Ureter (tissue), 1 donor: ENCODE results near the gene GNA14. TPM values are rescaled to one million over a fixed set of nuclear protein-coding genes. Genes with fewer than 3 reads are reported as not detected.
"Not testable (repeated sequence)": the region's sequence is repeated elsewhere in the genome, so short reads cannot be mapped to it uniquely, and the experiment has no call there.

Experiments
- DNase-seq: peaks from one replicate; pipeline ENCODE4 v3.0.0-alpha.2; 2020; ENCODE audit warnings: low spot score
- total RNA-seq: library from RNA; stranded (reverse); gene quantifications from one replicate; pipeline ENCODE4 v1.2.4, GENCODE V29; 2023
- donor health status: DM: yes; HTN: yes; CAD: no.

The GNA14 gene
- total RNA-seq, 1 donor from 2014 or later, result 12.4 TPM

GRCh38 chr9:77588271-77588937 is 59.7 kb downstream of the GNA14 start:
- no peak for DNase-seq

GRCh38 chr9:77587851-77588250 is 60.3 kb downstream of the GNA14 start:
- no peak for DNase-seq

DNA sequence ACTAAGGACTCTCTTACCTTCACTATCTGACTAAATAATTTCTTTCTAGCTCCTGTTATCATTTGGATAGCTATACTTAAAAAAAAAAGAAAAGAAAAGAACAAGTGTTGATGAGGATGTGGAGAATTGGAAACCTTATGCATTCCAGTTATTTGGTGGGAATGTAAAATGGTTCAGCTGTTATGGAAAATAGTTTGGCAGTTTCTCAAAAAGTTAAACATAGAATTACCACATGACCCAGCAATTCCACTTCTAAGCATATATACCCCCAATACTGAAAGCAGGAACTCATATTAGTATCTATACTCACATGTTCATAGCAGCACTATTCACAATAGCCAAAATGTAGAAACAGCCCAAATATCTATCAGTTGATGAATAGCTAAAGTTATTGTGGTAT is 61.1 kb downstream of the GNA14 start:
- DNase-seq, result no peak

- no peak for DNase-seq
Measured at GRCh38 chr9:77586591-77586990, 61.5 kb downstream of the GNA14 start.

DNA sequence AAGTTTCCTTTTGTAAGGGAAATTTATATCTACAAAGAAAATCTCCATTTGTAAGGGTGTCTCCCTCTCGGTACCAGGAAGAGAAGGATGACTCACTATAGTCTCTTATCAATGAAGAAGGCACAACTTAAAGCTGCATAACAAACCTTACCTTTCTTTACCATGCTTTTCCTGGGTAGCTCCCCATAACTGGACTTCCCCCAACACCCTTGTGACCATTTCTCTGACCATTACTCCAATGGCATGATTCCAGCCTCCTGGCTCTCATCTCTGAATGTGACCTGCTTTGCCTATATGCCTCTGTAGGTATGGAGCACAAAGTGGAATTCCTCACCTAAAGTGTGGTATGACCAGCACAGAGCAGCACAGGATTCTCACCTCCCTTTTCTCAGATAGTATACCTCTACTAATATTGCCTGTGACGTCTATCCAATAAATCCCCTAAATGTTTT is 62.8 kb downstream of the GNA14 start:
- DNase-seq, result no peak

DNA sequence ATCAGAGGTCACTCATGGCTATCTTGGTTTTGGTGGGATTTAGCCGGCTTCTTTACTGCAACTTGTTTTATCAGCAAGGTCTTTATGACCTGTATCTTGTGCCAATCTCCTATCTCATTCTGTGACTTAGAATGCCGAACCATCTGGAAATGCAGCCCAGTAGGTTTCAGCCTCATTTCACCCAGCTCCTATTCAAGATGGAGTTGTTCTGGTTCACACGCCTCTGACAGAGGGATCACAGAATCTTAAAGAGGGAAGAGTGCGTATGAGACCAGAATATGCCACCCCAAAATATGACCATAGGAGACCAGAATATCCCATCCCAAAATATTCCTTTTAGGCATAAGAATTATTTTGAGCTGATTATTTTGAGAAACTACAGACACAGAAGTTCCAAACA is 63.2 kb downstream of the GNA14 start:
- not testable (repeated sequence) for DNase-seq

DNA sequence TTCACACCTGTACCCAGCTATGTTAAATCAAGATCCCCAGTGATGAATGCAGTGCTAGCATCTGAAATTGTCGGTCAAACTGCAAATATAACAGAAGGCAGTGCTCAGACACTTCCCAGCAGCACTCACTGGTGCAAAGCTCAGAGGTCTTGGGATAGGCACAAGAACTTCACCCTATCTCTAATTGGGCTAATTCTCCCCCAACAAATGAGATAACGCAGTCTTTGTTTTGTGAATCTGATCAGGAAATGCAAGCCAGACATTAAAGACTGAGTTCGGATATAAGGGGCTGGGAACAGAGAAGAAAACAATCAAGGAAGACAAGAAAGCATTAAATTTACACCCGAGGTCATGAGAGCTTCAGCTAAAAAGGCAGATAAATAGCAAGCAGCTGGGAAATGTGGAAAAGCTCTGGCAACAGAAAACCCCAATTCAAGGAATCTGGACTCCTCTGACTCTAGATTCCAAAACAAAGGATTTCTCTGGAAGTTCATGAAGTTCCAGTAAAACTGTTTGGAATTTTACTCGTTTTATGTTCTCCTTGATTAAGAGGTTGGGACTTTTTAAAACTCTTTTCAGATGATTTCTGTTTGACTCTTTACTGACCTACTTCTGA is 65.1 kb downstream of the GNA14 start:
- DNase-seq, result peak; percentile 9

DNA sequence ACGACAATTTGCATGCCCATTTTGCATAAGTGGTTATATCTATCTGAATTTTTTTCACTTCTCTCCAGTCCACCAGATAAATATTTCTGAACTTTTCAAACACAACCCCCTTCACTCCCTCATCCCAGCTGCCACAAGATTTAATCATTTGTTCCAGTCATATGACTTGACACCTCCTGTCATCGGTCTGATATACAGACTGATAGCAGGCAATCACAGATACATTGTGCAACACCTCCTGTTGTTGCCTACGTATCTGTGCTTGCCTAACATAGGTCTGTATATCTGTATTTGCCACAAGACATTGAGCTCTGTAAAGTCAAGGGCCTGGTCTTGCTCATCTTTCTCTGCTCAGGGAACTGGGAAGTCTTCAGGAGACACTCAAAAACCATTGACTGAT is 65.6 kb downstream of the GNA14 start:
- peak; percentile 3 for DNase-seq

- DNase-seq, result no peak
Measured at GRCh38 chr9:77575785-77576184, 72.3 kb downstream of the GNA14 start.

DNA sequence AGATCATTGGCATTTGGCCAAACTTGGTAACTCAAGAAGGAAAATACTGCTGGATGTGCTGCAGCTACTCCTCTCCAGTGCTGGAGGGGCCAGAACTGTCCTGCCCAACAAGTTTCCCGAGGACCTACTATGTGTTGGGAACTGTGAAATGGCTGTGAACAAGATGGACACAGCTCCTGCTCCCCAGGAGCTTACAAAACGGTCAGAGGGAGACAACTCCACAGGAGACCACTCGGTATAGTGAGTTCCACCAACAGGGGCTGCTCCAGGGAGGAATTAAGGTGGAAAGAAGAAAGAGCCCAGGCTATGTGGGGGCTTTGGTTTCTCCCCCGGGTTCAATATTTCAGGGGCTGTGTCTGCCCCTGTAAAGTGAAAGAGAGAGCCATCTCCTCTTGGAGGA is 78.8 kb downstream of the GNA14 start:
- DNase-seq, result no peak

DNA sequence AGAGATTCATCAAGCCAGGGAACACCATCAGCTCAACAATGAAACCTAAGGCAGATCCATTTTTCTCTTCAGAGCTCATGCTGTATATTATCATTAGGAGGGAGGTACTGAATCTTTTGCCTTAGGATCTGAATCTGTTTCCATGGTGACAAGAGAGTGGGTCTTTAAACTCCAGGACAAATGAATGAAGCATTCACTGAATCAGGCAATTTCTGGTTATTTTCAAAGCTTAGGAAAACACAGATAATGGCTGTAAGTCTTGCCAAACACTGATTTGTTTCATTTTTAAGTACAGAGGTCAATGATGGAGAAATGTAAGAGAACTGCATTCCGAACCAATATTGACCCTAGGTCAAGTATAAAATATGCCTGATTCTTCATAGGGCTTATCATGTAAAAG is 84.9 kb downstream of the GNA14 start:
- no peak for DNase-seq

DNA sequence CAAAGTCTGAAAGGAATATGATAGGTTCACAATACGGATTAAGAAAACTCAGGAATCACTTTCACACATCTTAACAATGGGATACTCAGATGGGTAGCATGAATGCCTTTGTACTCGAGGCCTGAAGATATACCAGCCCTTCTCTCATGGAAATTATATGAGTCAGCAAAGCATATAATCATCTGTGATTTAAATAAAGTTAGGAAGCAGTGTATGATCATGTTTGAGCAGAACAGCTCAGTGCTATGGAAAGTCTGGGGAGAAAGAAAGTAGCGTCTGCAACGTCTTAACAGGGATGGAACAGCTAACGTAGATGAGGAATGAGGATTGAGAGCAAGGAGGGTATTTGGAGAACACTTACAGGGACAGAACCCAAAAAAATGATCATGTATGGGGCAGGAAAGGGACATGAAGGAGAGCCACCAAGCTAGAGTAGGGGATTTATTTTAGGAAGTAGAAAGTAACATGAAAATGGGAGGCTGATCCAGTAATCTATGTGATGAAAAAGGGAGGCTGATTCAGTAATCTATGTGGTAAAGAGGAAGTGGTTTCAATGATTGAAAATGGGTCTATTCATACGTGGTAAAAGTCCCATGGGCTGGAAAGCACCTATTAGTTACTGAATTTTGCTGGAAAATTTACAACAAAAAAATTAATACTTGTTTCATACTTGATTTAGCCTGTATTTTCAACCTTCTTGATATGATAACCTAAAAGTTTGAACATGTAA is 85.9 kb downstream of the GNA14 start:
- no peak for DNase-seq

DNA sequence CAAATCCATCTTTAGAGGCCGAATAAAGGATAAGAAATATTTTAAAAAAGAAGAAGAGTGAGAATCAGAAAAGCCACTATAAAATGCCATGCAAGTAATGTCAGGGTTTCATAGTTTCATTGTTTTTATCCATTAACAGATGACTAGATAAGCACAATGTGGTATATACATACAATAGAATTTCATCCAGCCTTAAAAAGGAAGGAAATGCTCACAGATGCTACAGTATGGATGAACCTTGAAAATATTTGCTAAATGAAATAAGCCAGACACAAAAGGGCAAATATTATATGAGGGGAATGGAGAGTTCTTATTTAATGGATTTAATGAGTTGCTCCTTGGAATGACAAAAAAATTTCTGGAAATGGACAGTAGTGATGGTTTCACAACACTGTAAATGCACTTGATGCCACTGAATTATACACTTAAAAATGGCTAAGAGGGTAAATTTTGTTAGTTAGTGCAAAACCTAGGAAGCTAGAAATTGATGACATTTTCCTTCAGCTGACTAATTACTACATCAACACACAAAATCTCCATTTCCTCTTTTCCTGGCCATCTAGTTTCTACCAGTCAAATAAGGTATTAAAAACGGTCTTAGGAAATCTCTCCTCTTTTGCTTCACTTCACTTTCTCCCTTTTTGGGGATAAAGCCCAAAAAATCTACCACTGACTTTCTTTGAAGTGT is 86.6 kb downstream of the GNA14 start:
- no peak for DNase-seq

DNA sequence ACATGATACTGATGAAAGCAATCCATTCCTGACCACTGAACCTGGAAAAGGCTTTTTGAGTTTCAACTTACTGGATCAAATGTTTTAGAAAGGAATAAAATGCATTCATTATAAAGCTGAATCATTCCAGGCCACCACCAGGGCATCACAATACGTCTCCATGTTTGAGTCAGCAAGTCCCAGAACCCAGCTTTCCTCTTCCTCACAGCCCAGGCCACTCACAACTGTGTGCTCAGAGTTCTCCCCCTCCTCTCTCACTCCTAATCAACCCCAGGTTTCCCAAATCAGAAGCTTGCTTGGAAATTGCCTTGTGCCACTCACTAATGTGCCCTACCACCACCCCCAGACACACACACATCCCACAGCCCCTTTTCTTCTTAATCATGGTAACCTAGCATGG is 91.7 kb downstream of the GNA14 start:
- DNase-seq, result no peak

DNA sequence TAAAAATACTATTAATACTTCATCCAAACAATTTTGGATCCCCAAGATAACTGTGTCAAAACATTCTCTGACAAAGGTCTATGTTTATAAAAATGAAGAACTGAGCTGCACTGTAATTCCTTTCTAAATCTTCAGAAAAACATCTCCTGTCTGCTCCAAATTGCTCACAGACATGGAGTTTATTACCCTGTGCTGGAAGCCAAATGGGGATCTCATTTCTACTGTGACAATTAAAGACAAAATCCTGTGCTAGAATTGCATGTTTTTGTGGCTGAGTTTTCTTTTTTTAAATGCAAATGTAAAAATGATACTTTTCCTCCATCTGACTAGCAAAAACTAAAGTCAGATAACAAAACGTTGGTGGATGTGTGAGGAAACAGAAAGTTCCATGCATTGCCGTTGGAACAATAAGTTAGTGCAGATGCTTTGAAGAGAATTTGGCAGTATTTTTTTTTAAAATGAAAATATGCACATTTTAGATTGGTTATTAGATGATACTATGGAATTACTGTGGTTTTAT is 93.5 kb downstream of the GNA14 start:
- DNase-seq, result no peak

GRCh38 chr9:77547106-77547730 is 100.9 kb downstream of the GNA14 start:
- no peak for DNase-seq

GRCh38 chr9:77546376-77546950 is 101.7 kb downstream of the GNA14 start:
- DNase-seq, result no peak

- DNase-seq, result no peak
Measured at GRCh38 chr9:77544546-77544945, 103.6 kb downstream of the GNA14 start.

- DNase-seq, result no peak
Measured at GRCh38 chr9:77543131-77543822, 104.8 kb downstream of the GNA14 start.

DNA sequence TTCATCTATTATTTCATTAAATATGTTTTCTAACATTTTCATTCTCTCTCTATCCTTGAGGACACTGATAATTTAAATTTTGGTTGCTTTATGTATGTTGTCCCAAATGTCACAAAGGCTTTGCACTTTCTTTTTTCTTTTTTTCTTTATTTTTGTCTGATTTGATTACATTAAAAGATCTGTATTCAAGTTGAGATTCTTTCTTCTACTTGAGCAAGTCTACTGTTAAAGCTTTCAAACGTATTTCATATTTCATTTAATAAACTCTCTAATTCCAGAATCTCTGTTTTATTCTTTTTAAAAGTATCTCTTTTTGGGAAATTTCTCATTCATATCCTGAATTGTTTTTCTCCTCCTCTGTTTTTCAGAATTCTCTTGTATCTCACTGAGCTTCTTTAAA is 106.5 kb downstream of the GNA14 start:
- DNase-seq, result no peak

DNA sequence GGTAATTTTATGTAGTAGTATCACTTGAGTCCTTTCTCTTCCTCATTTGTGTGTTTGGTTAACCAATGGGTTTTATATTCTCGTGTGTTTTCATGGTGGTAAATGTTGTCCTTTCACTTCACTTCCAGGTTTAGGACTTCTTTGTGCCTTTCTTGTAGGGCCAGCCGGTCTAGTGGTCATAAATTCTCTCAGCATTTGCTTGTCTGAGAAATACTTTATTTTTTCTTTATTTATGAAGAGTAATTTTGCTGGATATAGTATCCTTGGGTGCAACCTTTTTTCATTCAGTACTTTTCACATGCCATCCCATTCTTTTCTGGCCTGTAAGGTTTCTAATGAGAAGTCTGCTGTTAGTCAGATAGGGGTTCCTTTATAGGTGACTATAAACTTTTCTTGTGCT is 107.1 kb downstream of the GNA14 start:
- DNase-seq, result no peak
